Measurements from ENCODE around the gene LRCH1. TPM values are rescaled to one million over a fixed set of nuclear protein-coding genes. Genes with fewer than 3 reads are reported as not detected.

LRCH1 gene
- total RNA-seq, 4 donors from 2014 or later, result 17.2 to 25.7 (median 21.9) TPM

GRCh38 chr13:46728777-46729176 is 175.8 kb downstream of the LRCH1 start:
- TF ChIP-seq CTCF (IDR thresholded peaks at IDR 0.05) (no peak), POLR2A (IDR thresholded peaks at IDR 0.05) (no peak), EP300 (IDR thresholded peaks at IDR 0.05) (no peak)
- Histone ChIP-seq H3K36me3 (peaks cover 0 to 92% (median 0%) of the 10 kb centered on the region in 3 donors), H3K4me3 (no peak overlapping the region), H3K27ac (no peak overlapping the region), H3K4me1 (no peaks in the 10 kb centered on the region), H3K9me3 (no peaks in the 10 kb centered on the region), H3K27me3 (no peaks in the 10 kb centered on the region)
- 89 to 90% methylated on average over 7 of the region's 7 CpGs for WGBS, 2 donors
- no peak for DNase-seq (ENCODE audit: low spot score in 2 of 2)

- TF ChIP-seq EP300 (IDR thresholded peaks at IDR 0.05) (no peak), CTCF (IDR thresholded peaks at IDR 0.05) (no peak), POLR2A (IDR thresholded peaks at IDR 0.05) (no peak)
- Histone ChIP-seq H3K27me3 (no peaks in the 10 kb centered on the region), H3K4me3 (no peak overlapping the region), H3K4me1 (no peaks in the 10 kb centered on the region), H3K27ac (no peak overlapping the region), H3K9me3 (no peaks in the 10 kb centered on the region), H3K36me3 (peaks cover 0 to 88% (median 0%) of the 10 kb centered on the region in 3 donors)
- WGBS, 2 donors, result 93 to 95% methylated on average over 6 of the region's 6 CpGs
- no peak for DNase-seq (ENCODE audit: low spot score in 2 of 2)
Observed at GRCh38 chr13:46731535-46731934, 178.6 kb downstream of the LRCH1 start.

GRCh38 chr13:46735425-46735824 is 182.5 kb downstream of the LRCH1 start:
- Histone ChIP-seq H3K36me3 (peaks cover 0 to 59% (median 0%) of the 10 kb centered on the region in 3 donors), H3K27me3 (no peaks in the 10 kb centered on the region), H3K27ac (no peak overlapping the region), H3K4me3 (no peak overlapping the region), H3K4me1 (no peaks in the 10 kb centered on the region), H3K9me3 (no peaks in the 10 kb centered on the region)
- DNase-seq (ENCODE audit: low spot score in 2 of 2), result no peak
- WGBS, 2 donors, result 74 to 94% methylated on average over 3 of the region's 3 CpGs
- no peak for TF ChIP-seq CTCF (IDR thresholded peaks at IDR 0.05)
- no peak for TF ChIP-seq POLR2A (IDR thresholded peaks at IDR 0.05)
- no peak for TF ChIP-seq EP300 (IDR thresholded peaks at IDR 0.05)

GRCh38 chr13:46736541-46737310 is 183.8 kb downstream of the LRCH1 start:
- WGBS, 2 donors, result 80% methylated on average over 2 of the region's 2 CpGs
- H3K4me3 ChIP-seq, result no peak overlapping the region

More at GRCh38 chr13:46736541-46737310, 183.8 kb downstream of the LRCH1 start:
- H3K36me3 ChIP-seq, result peaks cover 0 to 59% (median 0%) of the 10 kb centered on the region in 3 donors
- no peaks in the 10 kb centered on the region for H3K27me3 ChIP-seq
- no peak overlapping the region for H3K27ac ChIP-seq
- no peaks in the 10 kb centered on the region for H3K4me1 ChIP-seq
- no peaks in the 10 kb centered on the region for H3K9me3 ChIP-seq
- no peak for DNase-seq (ENCODE audit: low spot score in 2 of 2)
- TF ChIP-seq EP300 (IDR thresholded peaks at IDR 0.05) (no peak), POLR2A (IDR thresholded peaks at IDR 0.05) (no peak), CTCF (IDR thresholded peaks at IDR 0.05) (no peak)
